ENCODE data around the gene CSMD2.

Gene CSMD2

GRCh38 chr1:33713058-33713877 lies 451.8 kb downstream of the CSMD2 start:
- H3K4me1 ChIP-seq (ENCODE audit: low read length): no peaks in the 10 kb centered on the region
- H3K79me2 ChIP-seq (ENCODE audit: low read length): no peaks in the 10 kb centered on the region
- H3K4me2 ChIP-seq (ENCODE audit: low read depth, low read length): no peak overlapping the region
- peaks cover 39% of the 10 kb centered on the region for H3K27me3 ChIP-seq (replicated peaks; ENCODE audit: insufficient read depth, low read length)
- no peak overlapping the region for H3K27ac ChIP-seq (ENCODE audit: low read length)
- no peaks in the 10 kb centered on the region for H3F3A ChIP-seq (ENCODE audit: insufficient read depth, low read length)
- H3K36me3 ChIP-seq (replicated peaks; ENCODE audit: insufficient read depth, low read length): no peaks in the 10 kb centered on the region
- no peaks in the 10 kb centered on the region for H3K9me3 ChIP-seq (replicated peaks; ENCODE audit: insufficient read depth, low read length)
- no peaks in the 10 kb centered on the region for H3K9me2 ChIP-seq (replicated peaks; ENCODE audit: insufficient read depth, low read length)
- H2AFZ ChIP-seq (ENCODE audit: low read length): no peak overlapping the region
- H3K9ac ChIP-seq (ENCODE audit: low read length): no peak overlapping the region
- TF ChIP-seq, protein P1, sequence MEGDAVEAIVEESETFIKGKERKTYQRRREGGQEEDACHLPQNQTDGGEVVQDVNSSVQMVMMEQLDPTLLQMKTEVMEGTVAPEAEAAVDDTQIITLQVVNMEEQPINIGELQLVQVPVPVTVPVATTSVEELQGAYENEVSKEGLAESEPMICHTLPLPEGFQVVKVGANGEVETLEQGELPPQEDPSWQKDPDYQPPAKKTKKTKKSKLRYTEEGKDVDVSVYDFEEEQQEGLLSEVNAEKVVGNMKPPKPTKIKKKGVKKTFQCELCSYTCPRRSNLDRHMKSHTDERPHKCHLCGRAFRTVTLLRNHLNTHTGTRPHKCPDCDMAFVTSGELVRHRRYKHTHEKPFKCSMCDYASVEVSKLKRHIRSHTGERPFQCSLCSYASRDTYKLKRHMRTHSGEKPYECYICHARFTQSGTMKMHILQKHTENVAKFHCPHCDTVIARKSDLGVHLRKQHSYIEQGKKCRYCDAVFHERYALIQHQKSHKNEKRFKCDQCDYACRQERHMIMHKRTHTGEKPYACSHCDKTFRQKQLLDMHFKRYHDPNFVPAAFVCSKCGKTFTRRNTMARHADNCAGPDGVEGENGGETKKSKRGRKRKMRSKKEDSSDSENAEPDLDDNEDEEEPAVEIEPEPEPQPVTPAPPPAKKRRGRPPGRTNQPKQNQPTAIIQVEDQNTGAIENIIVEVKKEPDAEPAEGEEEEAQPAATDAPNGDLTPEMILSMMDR (IDR thresholded peaks at IDR 0.05; ENCODE audit: low read length): no peak
- no peak for TF ChIP-seq EZH2 (optimal IDR thresholded peaks at IDR 0.05; ENCODE audit: low read depth, low read length)
- no peak for TF ChIP-seq EZH2phosphoT487 (IDR thresholded peaks at IDR 0.05; ENCODE audit: low read length)
- H4K20me1 ChIP-seq (ENCODE audit: insufficient read depth, low read length): no peaks in the 10 kb centered on the region
- no peak overlapping the region for H3K4me3 ChIP-seq (ENCODE audit: low read length)
- no peak for DNase-seq

DNA sequence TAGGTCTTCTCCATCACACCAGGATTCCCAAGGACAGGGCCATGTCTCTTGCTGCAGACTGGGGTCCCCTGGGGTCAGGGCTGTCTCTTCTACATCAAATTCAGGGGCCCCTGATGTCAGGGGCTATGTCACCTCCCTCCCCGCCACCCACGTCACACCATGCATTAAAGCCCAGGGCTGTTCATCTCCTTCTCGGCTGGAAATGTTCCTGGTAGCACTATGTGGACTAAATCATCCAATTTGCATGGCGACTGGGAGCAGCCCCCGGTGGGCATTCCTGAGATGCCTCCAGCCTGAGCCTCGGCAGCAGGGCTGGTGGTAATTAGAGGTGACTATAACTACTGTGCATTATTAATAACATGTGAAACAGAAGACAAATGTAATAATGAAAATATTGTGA lies 452.8 kb downstream of the CSMD2 start:
- DNase-seq: no peak
- Histone ChIP-seq H3K9ac (ENCODE audit: low read length) (no peak overlapping the region), H2AFZ (ENCODE audit: low read length) (no peak overlapping the region), H4K20me1 (ENCODE audit: insufficient read depth, low read length) (no peaks in the 10 kb centered on the region), H3K9me2 (replicated peaks; ENCODE audit: insufficient read depth, low read length) (no peaks in the 10 kb centered on the region), H3K27me3 (replicated peaks; ENCODE audit: insufficient read depth, low read length) (peaks cover 37% of the 10 kb centered on the region), H3K36me3 (replicated peaks; ENCODE audit: insufficient read depth, low read length) (no peaks in the 10 kb centered on the region), H3K4me3 (ENCODE audit: low read length) (no peak overlapping the region), H3K4me1 (ENCODE audit: low read length) (no peaks in the 10 kb centered on the region), H3K4me2 (ENCODE audit: low read depth, low read length) (no peak overlapping the region), H3K9me3 (replicated peaks; ENCODE audit: insufficient read depth, low read length) (no peaks in the 10 kb centered on the region), H3K27ac (ENCODE audit: low read length) (no peak overlapping the region), H3K79me2 (ENCODE audit: low read length) (no peaks in the 10 kb centered on the region), H3F3A (ENCODE audit: insufficient read depth, low read length) (no peaks in the 10 kb centered on the region)
- TF ChIP-seq EZH2phosphoT487 (IDR thresholded peaks at IDR 0.05; ENCODE audit: low read length) (no peak), EZH2 (optimal IDR thresholded peaks at IDR 0.05; ENCODE audit: low read depth, low read length) (no peak)
- TF ChIP-seq, protein P1 (IDR thresholded peaks at IDR 0.05; ENCODE audit: low read length): no peak

- peaks cover 37% of the 10 kb centered on the region for H3K27me3 ChIP-seq (replicated peaks; ENCODE audit: insufficient read depth, low read length)
- TF ChIP-seq EZH2 (optimal IDR thresholded peaks at IDR 0.05; ENCODE audit: low read depth, low read length) (no peak), EZH2phosphoT487 (IDR thresholded peaks at IDR 0.05; ENCODE audit: low read length) (no peak)
- TF ChIP-seq, protein P1 (IDR thresholded peaks at IDR 0.05; ENCODE audit: low read length): no peak
- no peak overlapping the region for H3K4me2 ChIP-seq (ENCODE audit: low read depth, low read length)
- no peaks in the 10 kb centered on the region for H3K36me3 ChIP-seq (replicated peaks; ENCODE audit: insufficient read depth, low read length)
- no peak for DNase-seq
- H3K4me3 ChIP-seq (ENCODE audit: low read length): no peak overlapping the region
- H3K27ac ChIP-seq (ENCODE audit: low read length): no peak overlapping the region
- no peaks in the 10 kb centered on the region for H3K79me2 ChIP-seq (ENCODE audit: low read length)
- no peaks in the 10 kb centered on the region for H3F3A ChIP-seq (ENCODE audit: insufficient read depth, low read length)
- H3K9me2 ChIP-seq (replicated peaks; ENCODE audit: insufficient read depth, low read length): no peaks in the 10 kb centered on the region
- no peaks in the 10 kb centered on the region for H3K9me3 ChIP-seq (replicated peaks; ENCODE audit: insufficient read depth, low read length)
- H4K20me1 ChIP-seq (ENCODE audit: insufficient read depth, low read length): no peaks in the 10 kb centered on the region
- no peaks in the 10 kb centered on the region for H3K4me1 ChIP-seq (ENCODE audit: low read length)
- H2AFZ ChIP-seq (ENCODE audit: low read length): no peak overlapping the region
- H3K9ac ChIP-seq (ENCODE audit: low read length): no peak overlapping the region
Observed at GRCh38 chr1:33711511-33711910, 453.5 kb downstream of the CSMD2 start.

Data from MM.1S (cell line).